Esophagus muscularis mucosa (tissue), 4 donors: Measurements from ENCODE around the gene KDM5A. TPM values are rescaled to one million over a fixed set of nuclear protein-coding genes. Genes with fewer than 3 reads are reported as not detected.
"Not testable (repeated sequence)": the region's sequence is repeated elsewhere in the genome, so short reads cannot be mapped to it uniquely, and the experiment has no call there.

Source experiments
- DNase-seq: peaks from one replicate; pipeline ENCODE4 v3.0.0-alpha.2; 2017; ENCODE audit errors: extremely low spot score
- H3K27ac ChIP-seq, 4 donors: fragments of 200-600 bp; sonication (generic); replicated peaks in 1 of 4; 1 replicate in 3 of 4; 2 replicates in 1 of 4; pipeline ENCODE4 v1.5.1; 2016 to 2019; ENCODE audit warnings: mild to moderate bottlenecking in 1 of 4
- H3K27me3 ChIP-seq, 4 donors: fragments of 200-600 bp; sonication (generic); one replicate each; pipeline versions ENCODE4 v1.5.1 to v1.6.0; 2016 to 2019
- H3K36me3 ChIP-seq, 4 donors: fragments of 200-600 bp; sonication (generic); one replicate each; pipeline ENCODE4 v1.5.1; 2016 to 2019
- H3K4me1 ChIP-seq, 4 donors: fragments of 200-600 bp; sonication (generic); one replicate each; pipeline ENCODE4 v1.5.1; 2016 to 2019
- H3K4me3 ChIP-seq, 4 donors: fragments of 200-600 bp; sonication (generic); 1 replicate in 2 of 4; 2 replicates in 2 of 4; pipeline ENCODE4 v1.5.1; 2016 to 2019; ENCODE audit warnings: mild to moderate bottlenecking in 4 of 4, moderate library complexity in 1 of 4
- H3K9me3 ChIP-seq, 4 donors: fragments of 200-600 bp; sonication (generic); 1 replicate in 3 of 4; 2 replicates in 1 of 4; pipeline ENCODE4 v1.5.1; 2016 to 2019
- EP300 ChIP-seq: sonication (generic); formaldehyde crosslinking; IDR thresholded peaks from one replicate; pipeline ENCODE4 v1.6.1; 2017; ENCODE audit warnings: antibody characterized with exemption
- POLR2A ChIP-seq: fragments of 450-650 bp; IDR thresholded peaks from one replicate; pipeline ENCODE4 v1.6.1; 2017; ENCODE audit warnings: antibody characterized with exemption, moderate library complexity, mild to moderate bottlenecking, low read depth
- POLR2AphosphoS5 ChIP-seq, 2 donors: sonication (generic); formaldehyde crosslinking; IDR thresholded peaks; one replicate each; pipeline ENCODE4 v1.6.1; 2017; ENCODE audit warnings: antibody characterized with exemption in 2 of 2
- WGBS: methylation state at CpG from one replicate; pipeline ENCODE4 v1.1.5; 2018; 5-methylcytosine and 5-hydroxymethylcytosine counted together
- intact Hi-C: fragments of 100-400 bp; cut with DNase I; formaldehyde crosslinking; loops from one replicate; pipeline ENCODE4 v1.15.1; 2023
- total RNA-seq, 4 donors: library from RNA; depleted of rRNA; stranded (reverse); fragments of >200 nt; gene quantifications; one replicate each; pipeline versions ENCODE4 v1.1.0 to v1.2.1, GENCODE V29; 2016
- TF ChIP-seq, protein P1 (sequence below), 3 experiments: fragments of 200-600 bp in 2 of 3; fragments of 450-650 bp in 1 of 3; sonication (generic) in 2 of 3; IDR thresholded peaks; one replicate each; pipeline ENCODE4 v1.5.1; 2017 to 2019; ENCODE audit warnings: antibody characterized with exemption in 3 of 3, mild to moderate bottlenecking in 2 of 3, moderate library complexity in 1 of 3

Gene KDM5A
- total RNA-seq, 4 donors from 2014 or later = 33.6 to 46.1 (median 39.1) TPM

DNA sequence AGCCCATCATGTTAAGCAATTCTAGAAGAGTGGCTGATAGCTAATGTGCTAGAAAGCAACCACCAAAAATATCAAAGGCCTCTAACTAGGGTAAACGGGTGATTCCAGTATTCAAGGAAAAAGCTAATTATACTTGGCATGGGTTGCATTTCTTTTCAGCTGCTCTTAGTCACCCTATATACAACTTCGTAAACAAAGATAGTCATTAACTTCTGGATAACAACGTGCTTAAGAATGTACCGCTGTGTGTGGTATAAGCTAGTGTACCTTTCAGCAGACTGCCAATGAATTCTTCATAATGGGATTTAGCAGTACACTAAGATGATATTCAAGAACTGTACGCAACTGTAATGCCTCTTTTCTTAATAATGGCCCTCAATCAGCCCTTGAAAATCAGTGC, 84.3 kb downstream of the KDM5A start:
- TF ChIP-seq, protein P1, sequence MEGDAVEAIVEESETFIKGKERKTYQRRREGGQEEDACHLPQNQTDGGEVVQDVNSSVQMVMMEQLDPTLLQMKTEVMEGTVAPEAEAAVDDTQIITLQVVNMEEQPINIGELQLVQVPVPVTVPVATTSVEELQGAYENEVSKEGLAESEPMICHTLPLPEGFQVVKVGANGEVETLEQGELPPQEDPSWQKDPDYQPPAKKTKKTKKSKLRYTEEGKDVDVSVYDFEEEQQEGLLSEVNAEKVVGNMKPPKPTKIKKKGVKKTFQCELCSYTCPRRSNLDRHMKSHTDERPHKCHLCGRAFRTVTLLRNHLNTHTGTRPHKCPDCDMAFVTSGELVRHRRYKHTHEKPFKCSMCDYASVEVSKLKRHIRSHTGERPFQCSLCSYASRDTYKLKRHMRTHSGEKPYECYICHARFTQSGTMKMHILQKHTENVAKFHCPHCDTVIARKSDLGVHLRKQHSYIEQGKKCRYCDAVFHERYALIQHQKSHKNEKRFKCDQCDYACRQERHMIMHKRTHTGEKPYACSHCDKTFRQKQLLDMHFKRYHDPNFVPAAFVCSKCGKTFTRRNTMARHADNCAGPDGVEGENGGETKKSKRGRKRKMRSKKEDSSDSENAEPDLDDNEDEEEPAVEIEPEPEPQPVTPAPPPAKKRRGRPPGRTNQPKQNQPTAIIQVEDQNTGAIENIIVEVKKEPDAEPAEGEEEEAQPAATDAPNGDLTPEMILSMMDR (IDR thresholded peaks at IDR 0.05) = no peak

DNA sequence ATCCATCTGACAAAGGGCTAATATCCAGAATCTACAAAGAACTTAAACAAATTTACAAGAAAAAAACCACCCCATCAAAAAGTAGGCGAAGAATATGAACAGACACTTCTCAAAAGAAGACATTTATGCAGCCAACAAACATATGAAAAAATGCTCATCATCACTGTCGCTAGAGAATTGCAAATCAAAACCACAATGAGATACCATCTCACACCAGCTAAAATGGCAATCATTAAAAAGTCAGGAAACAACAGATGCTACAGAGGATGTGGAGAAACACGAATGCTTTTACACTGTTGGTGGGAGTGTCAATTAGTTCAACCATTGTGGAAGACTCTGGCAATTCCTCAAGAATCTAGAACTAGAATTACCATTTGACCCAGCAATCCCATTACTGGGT, 86.4 kb downstream of the KDM5A start:
- H3K27me3 ChIP-seq, intact Hi-C loops, H3K4me1 ChIP-seq, DNase-seq, H3K4me3 ChIP-seq, H3K27ac ChIP-seq, H3K9me3 ChIP-seq: not testable (repeated sequence)
- H3K36me3 ChIP-seq = peaks cover 32 to 74% (median 56%) of the 10 kb centered on the region in 4 donors
- 89% methylated on average over 3 of the region's 3 CpGs for WGBS

More for the DNA sequence above, 84.3 kb downstream of the KDM5A start:
- 82% methylated on average over 5 of the region's 5 CpGs for whole genome bisulfite sequencing
- intact Hi-C loops = no loop called here
- peaks cover 42 to 87% (median 65%) of the 10 kb centered on the region in 4 donors for H3K36me3 ChIP-seq
- no peak overlapping the region for H3K4me3 ChIP-seq
- H3K9me3 ChIP-seq = no peaks in the 10 kb centered on the region
- no peak for DNase-seq
- H3K27ac ChIP-seq = no peak overlapping the region
- H3K4me1 ChIP-seq = no peaks in the 10 kb centered on the region
- H3K27me3 ChIP-seq = no peaks in the 10 kb centered on the region

DNA sequence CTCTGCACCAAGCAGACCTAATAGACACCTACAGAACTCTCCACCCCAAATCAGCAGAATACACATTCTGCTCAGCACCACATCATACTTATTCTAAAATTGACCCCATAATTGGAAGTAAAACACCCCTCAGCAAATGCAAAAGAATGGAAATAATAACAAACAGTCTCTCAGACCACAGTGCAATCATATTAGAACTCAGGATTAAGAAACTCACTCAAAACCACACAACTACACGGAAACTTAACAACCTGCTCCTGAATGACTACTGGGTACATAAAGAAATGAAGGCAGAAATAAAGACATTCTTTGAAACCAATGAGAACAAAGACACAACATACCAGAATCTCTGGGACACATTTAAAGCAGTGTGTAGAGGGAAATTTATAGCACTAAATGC, 89.0 kb downstream of the KDM5A start:
- H3K9me3 ChIP-seq, DNase-seq, H3K4me1 ChIP-seq, intact Hi-C loops, H3K27ac ChIP-seq, H3K4me3 ChIP-seq, H3K27me3 ChIP-seq: not testable (repeated sequence)
- peaks cover 26 to 74% (median 57%) of the 10 kb centered on the region in 4 donors for H3K36me3 ChIP-seq
- WGBS = 93% methylated on average over 1 of the region's 1 CpG

DNA sequence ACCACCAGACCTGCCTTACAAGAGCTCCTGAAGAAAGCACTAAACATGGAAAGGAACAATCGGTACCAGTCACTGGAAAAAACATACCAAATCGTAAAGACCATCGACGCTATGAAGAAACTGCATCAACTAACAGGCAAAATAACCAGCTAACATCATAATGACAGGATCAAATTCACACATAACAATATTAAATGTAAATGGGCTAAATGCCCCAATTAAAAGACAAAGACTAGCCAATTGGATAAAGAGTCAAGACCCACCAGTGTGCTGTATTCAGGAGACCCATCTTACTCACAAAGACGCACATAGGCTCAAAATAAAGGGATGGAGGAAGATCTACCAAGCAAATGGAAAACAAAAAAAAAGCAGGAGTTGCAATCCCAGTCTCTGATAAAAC, 89.6 kb downstream of the KDM5A start:
- H3K9me3 ChIP-seq, H3K27me3 ChIP-seq, intact Hi-C loops, H3K4me1 ChIP-seq, DNase-seq, H3K27ac ChIP-seq, H3K4me3 ChIP-seq: not testable (repeated sequence)
- 98% methylated on average over 5 of the region's 5 CpGs for WGBS
- peaks cover 29 to 74% (median 60%) of the 10 kb centered on the region in 4 donors for H3K36me3 ChIP-seq

DNA sequence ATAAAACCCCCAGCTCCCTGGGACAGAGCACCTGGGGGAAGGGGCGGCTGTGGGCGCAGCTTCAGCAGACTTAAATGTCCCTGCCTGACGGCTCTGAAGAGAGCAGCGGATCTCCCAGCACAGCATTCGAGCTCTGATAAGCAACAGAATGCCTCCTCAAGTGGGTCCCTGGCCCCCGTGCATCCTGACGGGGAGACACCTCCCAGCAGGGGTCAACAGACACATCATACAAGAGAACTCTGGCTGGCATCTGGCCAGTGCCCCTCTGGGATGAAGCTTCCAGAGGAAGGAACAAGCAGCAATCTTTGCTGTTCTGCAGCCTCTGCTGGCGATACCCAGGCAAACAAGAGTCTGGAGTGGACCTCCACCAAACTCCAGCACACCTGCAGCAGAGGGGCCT, 91.1 kb downstream of the KDM5A start:
- peaks cover 34 to 74% (median 64%) of the 10 kb centered on the region in 4 donors for H3K36me3 ChIP-seq
- WGBS = 88% methylated on average over 6 of the region's 8 CpGs
- not testable (repeated sequence) for H3K4me1 ChIP-seq

DNA sequence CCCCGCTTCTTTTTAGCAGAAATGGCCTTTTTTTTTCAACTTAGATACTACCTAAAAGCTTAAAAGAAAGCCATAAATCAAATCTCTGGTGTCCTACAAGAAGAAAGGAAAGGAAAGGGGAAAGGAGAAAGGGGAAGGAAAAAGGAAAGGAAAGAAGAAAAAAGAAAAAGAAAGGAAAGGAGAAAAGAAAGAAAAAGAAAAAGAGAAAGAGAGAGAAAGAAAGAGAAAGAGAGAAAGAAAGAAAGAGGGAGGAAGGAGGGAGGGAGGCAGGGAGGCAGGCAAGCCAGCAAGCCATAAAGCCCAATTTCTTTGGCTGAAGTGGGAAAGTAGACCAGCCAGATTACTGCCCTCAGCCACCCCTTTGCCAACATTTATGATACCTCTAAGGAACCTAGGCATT, 94.0 kb downstream of the KDM5A start:
- H3K4me3 ChIP-seq = no peak overlapping the region
- DNase-seq = no peak
- no peak for TF ChIP-seq POLR2A
- TF ChIP-seq EP300 = no peak
- TF ChIP-seq, protein P1 (IDR thresholded peaks at IDR 0.05) = no peak
- no peak for TF ChIP-seq POLR2AphosphoS5 (IDR thresholded peaks at IDR 0.05)
- H3K27me3 ChIP-seq = no peaks in the 10 kb centered on the region
- H3K4me1 ChIP-seq = no peaks in the 10 kb centered on the region
- H3K27ac ChIP-seq = no peak overlapping the region
- H3K9me3 ChIP-seq = no peaks in the 10 kb centered on the region
- H3K36me3 ChIP-seq = peaks cover 40 to 83% (median 77%) of the 10 kb centered on the region in 4 donors
- WGBS = 97% methylated on average over 1 of the region's 1 CpG
- intact Hi-C loops = no loop called here

More for the DNA sequence above, 91.1 kb downstream of the KDM5A start:
- H3K27ac ChIP-seq, H3K4me3 ChIP-seq, intact Hi-C loops, H3K27me3 ChIP-seq, H3K9me3 ChIP-seq, DNase-seq: not testable (repeated sequence)

DNA sequence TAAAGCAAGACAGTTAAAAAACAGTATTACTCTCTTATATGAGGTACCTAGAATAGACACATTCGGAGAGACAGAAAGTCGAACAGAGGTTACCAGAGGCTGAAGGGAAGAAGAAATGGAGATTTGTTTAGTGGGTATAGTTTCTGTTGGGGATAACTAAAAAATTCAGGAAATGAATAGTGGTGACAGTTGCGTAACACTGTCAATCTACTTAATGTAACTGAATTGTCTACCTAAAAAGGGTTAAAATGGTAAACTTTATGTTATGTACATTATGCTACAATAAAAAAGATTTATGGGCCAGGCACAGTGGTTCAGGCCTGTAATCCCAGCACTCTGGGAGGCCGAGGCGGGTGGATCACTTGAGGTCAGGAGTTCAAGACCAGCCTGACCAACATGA, 95.9 kb downstream of the KDM5A start:
- Histone ChIP-seq H3K36me3 (peaks cover 40 to 83% (median 71%) of the 10 kb centered on the region in 4 donors), H3K27ac (no peak overlapping the region), H3K9me3 (no peaks in the 10 kb centered on the region), H3K4me3 (no peak overlapping the region), H3K4me1 (peaks cover 0 to 5% (median 0%) of the 10 kb centered on the region in 4 donors), H3K27me3 (no peaks in the 10 kb centered on the region)
- intact Hi-C loops = no loop called here
- no peak for TF ChIP-seq EP300
- no peak for TF ChIP-seq POLR2A
- TF ChIP-seq, protein P1 (IDR thresholded peaks at IDR 0.05) = no peak
- no peak for TF ChIP-seq POLR2AphosphoS5 (IDR thresholded peaks at IDR 0.05)
- DNase-seq = no peak
- 90% methylated on average over 5 of the region's 5 CpGs for WGBS
